ENCODE data around the gene MCAM. TPM values are rescaled to one million over a fixed set of nuclear protein-coding genes. Genes with fewer than 3 reads are reported as not detected.

The MCAM gene
- polyA plus RNA-seq, 1 experiment: 41.9 TPM

- Histone ChIP-seq H3K4me3 (ENCODE audit: low read depth, low read length) (no peak overlapping the region; the same call in 1 of the 2 replicates), H3K27me3 (ENCODE audit: control insufficient read depth, insufficient read depth, low read length) (peaks cover 15% of the 10 kb centered on the region), H3K27ac (ENCODE audit: low read depth, low read length) (no peak overlapping the region), H3K9me3 (ENCODE audit: control insufficient read depth, insufficient read depth, low read length) (no peaks in the 10 kb centered on the region; the same call in 1 of the 2 replicates)
- CTCF ChIA-PET: interaction anchor here (1.0 to 3.4 kb wide), 4 partner anchors 11 to 111 kb away, joined by 3 to 31 read pairs (median 12); no protein-coding TSS in a partner anchor
- no peak for TF ChIP-seq CTCF (IDR thresholded peaks at IDR 0.05; ENCODE audit: low read depth, low read length)
- DNase-seq (ENCODE audit: low read depth, low spot score): no peak
- POLR2A ChIA-PET: no interaction called here
These were observed 46.3 kb upstream of the MCAM start for GRCh38 chr11:119363081-119363850.

GRCh38 chr11:119362741-119363080 is 45.8 kb upstream of the MCAM start:
- no peaks in the 10 kb centered on the region; the same call in 1 of the 2 replicates for H3K9me3 ChIP-seq (ENCODE audit: control insufficient read depth, insufficient read depth, low read length)
- ChIA-PET POLR2A (no interaction called here), CTCF (interaction anchor here (1.1 to 3.4 kb wide), 5 partner anchors 12 to 112 kb away, joined by 3 to 31 read pairs (median 14); no protein-coding TSS in a partner anchor)
- H3K27me3 ChIP-seq (ENCODE audit: control insufficient read depth, insufficient read depth, low read length): peaks cover 18% of the 10 kb centered on the region
- no peak overlapping the region for H3K4me3 ChIP-seq (ENCODE audit: low read depth, low read length)
- DNase-seq (ENCODE audit: low read depth, low spot score): no peak
- H3K27ac ChIP-seq (ENCODE audit: low read depth, low read length): no peak overlapping the region
- TF ChIP-seq CTCF (IDR thresholded peaks at IDR 0.05; ENCODE audit: low read depth, low read length): no peak

GRCh38 chr11:119361941-119362725 is 45.2 kb upstream of the MCAM start:
- peak overlapping the region; percentile 21 for H3K27ac ChIP-seq (ENCODE audit: low read depth, low read length)
- ChIA-PET CTCF (interaction anchor here (0.7 to 3.4 kb wide), 8 partner anchors 13 to 112 kb away, joined by 3 to 31 read pairs (median 8); partner anchors contain the start of gene USP2), POLR2A (interaction anchor here (1.2 kb wide), 4 partner anchors 24 to 113 kb away, joined by 3 to 8 read pairs (median 4); no protein-coding TSS in a partner anchor)
- DNase-seq (ENCODE audit: low read depth, low spot score): no peak
- no peaks in the 10 kb centered on the region; the same call in 1 of the 2 replicates for H3K9me3 ChIP-seq (ENCODE audit: control insufficient read depth, insufficient read depth, low read length)
- no peak overlapping the region for H3K4me3 ChIP-seq (ENCODE audit: low read depth, low read length)
- TF ChIP-seq CTCF (IDR thresholded peaks at IDR 0.05; ENCODE audit: low read depth, low read length): no peak
- peaks cover 18% of the 10 kb centered on the region for H3K27me3 ChIP-seq (ENCODE audit: control insufficient read depth, insufficient read depth, low read length)

GRCh38 chr11:119361056-119361787 is 44.3 kb upstream of the MCAM start:
- POLR2A ChIA-PET: interaction anchor here (0.6 to 1.2 kb wide), 8 partner anchors 10 to 114 kb away, joined by 3 to 8 read pairs (median 3); partner anchors contain the start of gene MCAM
- Histone ChIP-seq H3K4me3 (ENCODE audit: low read depth, low read length) (no peak overlapping the region), H3K27me3 (ENCODE audit: control insufficient read depth, insufficient read depth, low read length) (peaks cover 18% of the 10 kb centered on the region), H3K27ac (ENCODE audit: low read depth, low read length) (peak overlapping the region; percentile 61), H3K9me3 (ENCODE audit: control insufficient read depth, insufficient read depth, low read length) (no peaks in the 10 kb centered on the region; the same call in 1 of the 2 replicates)
- CTCF ChIA-PET: interaction anchor here (0.6 to 3.4 kb wide), 11 partner anchors 9 to 155 kb away, joined by 3 to 31 read pairs (median 6); partner anchors contain the start of genes CBL, THY1 and USP2
- DNase-seq (ENCODE audit: low read depth, low spot score): peak; percentile 55
- no peak for TF ChIP-seq CTCF (IDR thresholded peaks at IDR 0.05; ENCODE audit: low read depth, low read length)
